Mucosa of descending colon (tissue), 3 donors: ENCODE data around the gene NADK2. TPM values are rescaled to one million over a fixed set of nuclear protein-coding genes. Genes with fewer than 3 reads are reported as not detected.
"Not testable (repeated sequence)": the region's sequence is repeated elsewhere in the genome, so short reads cannot be mapped to it uniquely, and the experiment has no call there.

Experiments
- ATAC-seq: fragments of 200-7000 bp; cut with Tn5 transposase; one replicate; pipeline ENCODE4 v1.9.1; 2020; ENCODE audit warnings: mild to moderate bottlenecking, moderate library complexity
- DNase-seq, 3 donors: peaks; one replicate each; pipeline ENCODE4 v3.0.0-alpha.2; 2020
- H3K36me3 ChIP-seq: fragments of 200-600 bp; one replicate; pipeline ENCODE4 v1.8.0; 2021; ENCODE audit warnings: low read depth, mild to moderate bottlenecking
- H3K4me1 ChIP-seq: fragments of 200-600 bp; one replicate; pipeline ENCODE4 v1.8.0; 2021; ENCODE audit warnings: low read depth, mild to moderate bottlenecking
- H3K4me3 ChIP-seq: fragments of 200-600 bp; one replicate; pipeline ENCODE4 v1.8.0; 2021; ENCODE audit warnings: mild to moderate bottlenecking
- H3K9me3 ChIP-seq: fragments of 200-600 bp; one replicate; pipeline ENCODE4 v1.8.0; 2021; ENCODE audit warnings: mild to moderate bottlenecking
- CTCF ChIP-seq: fragments of 200-600 bp; IDR thresholded peaks from one replicate; pipeline ENCODE4 v1.8.0; 2022; ENCODE audit warnings: antibody characterized with exemption, mild to moderate bottlenecking
- intact Hi-C, 2 donors: fragments of 100-400 bp; cut with DNase I in 1 of 2; cut with micrococcal nuclease in 1 of 2; formaldehyde crosslinking; loops; one replicate each; pipeline versions ENCODE4 v1.11.0 to v1.11.1; 2022; cut with DNase I, micrococcal nuclease
- total RNA-seq, 3 donors: library from RNA; stranded (reverse); fragmentation: NEBNext Ultra II Directional in 2 of 3; extraction: Animal tissue kit (Norgen Biotek cat#: 25700) in 2 of 3; gene quantifications; one replicate each; pipeline versions ENCODE4 v1.2.1 to v1.2.4, GENCODE V29; 2021 to 2023
- donor health status: DM: no; HTN: no; CAD: no; lungs with moderate emphysema.
- donor health status: DM: no; HTN: no; CAD: no.
- donor health status: DM: no; HTN: yes; CAD: no.

Gene NADK2
- total RNA-seq, 3 donors from 2014 or later: 24.3 to 50.3 (median 24.8) TPM

- intact Hi-C loops: no loop called here
- no peaks in the 10 kb centered on the region for H3K36me3 ChIP-seq
- H3K4me1 ChIP-seq: no peaks in the 10 kb centered on the region
- DNase-seq: no peak
- no peak for TF ChIP-seq CTCF
- H3K9me3 ChIP-seq: no peaks in the 10 kb centered on the region
- H3K4me3 ChIP-seq: no peak overlapping the region
- no peak for ATAC-seq
These were observed 41.2 kb downstream of the NADK2 start for GRCh38 chr5:36200513-36200912.

- DNase-seq: no peak
- intact Hi-C loops: no loop called here
- H3K36me3 ChIP-seq: no peaks in the 10 kb centered on the region
These were observed 42.1 kb downstream of the NADK2 start for GRCh38 chr5:36199620-36200019.

DNA sequence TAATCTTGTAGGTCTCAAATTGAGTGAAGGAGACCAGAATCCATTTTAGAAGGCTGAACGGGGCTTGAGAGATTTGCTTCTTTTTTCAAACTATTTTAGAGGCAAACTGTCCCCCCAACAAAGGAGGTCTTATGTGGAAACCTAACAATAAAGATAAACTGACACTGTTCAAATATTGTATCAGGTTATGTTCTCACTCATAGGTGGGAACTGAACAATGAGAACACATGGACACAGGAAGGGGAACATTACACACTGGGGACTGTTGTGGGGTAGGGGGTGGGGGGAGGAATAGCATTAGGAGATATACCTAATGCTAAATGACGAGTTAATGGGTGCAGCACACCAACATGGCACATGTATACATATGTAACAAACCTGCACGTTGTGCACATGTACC, 42.9 kb downstream of the NADK2 start:
- not testable (repeated sequence) for H3K36me3 ChIP-seq

More at GRCh38 chr5:36199620-36200019, 42.1 kb downstream of the NADK2 start:
- Histone ChIP-seq H3K4me1 (no peaks in the 10 kb centered on the region), H3K9me3 (no peaks in the 10 kb centered on the region), H3K4me3 (no peak overlapping the region)
- no peak for TF ChIP-seq CTCF
- ATAC-seq: no peak

DNA sequence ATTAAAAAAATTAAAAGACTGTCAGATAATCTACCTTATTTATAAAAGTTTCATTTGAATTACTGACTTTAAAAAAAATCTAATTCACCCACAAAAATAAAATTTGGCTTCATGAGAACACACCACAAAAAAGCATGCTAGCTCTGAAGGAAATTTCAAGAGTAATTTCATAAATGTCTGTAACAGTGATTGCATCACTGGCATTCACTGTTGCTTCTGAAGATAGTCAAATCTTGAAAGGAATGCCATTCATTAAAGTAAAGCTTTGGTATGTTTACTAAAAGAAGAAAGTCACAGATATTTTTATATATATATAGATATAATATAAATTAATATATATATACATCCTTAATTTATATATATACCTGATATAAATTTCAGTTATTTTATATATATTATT, 43.4 kb downstream of the NADK2 start:
- ATAC-seq (no peak), DNase-seq (no peak)
- intact Hi-C loops: no loop called here
- no peaks in the 10 kb centered on the region for H3K36me3 ChIP-seq
- no peaks in the 10 kb centered on the region for H3K4me1 ChIP-seq
- H3K4me3 ChIP-seq: no peak overlapping the region
- TF ChIP-seq CTCF: no peak
- H3K9me3 ChIP-seq: no peaks in the 10 kb centered on the region

More for the DNA sequence above, 42.9 kb downstream of the NADK2 start:
- ATAC-seq, intact Hi-C loops, H3K9me3 ChIP-seq, DNase-seq, H3K4me3 ChIP-seq, H3K4me1 ChIP-seq: not testable (repeated sequence)

- Histone ChIP-seq H3K4me1 (no peaks in the 10 kb centered on the region), H3K9me3 (peaks cover 10% of the 10 kb centered on the region), H3K36me3 (no peaks in the 10 kb centered on the region), H3K4me3 (no peak overlapping the region)
- no peak for TF ChIP-seq CTCF
- intact Hi-C loops: no loop called here
- ATAC-seq (no peak), DNase-seq (no peak)
These were observed 48.0 kb downstream of the NADK2 start for GRCh38 chr5:36193746-36194145.

GRCh38 chr5:36184408-36184807, 57.3 kb downstream of the NADK2 start:
- intact Hi-C loops, H3K4me1 ChIP-seq, ATAC-seq, DNase-seq, H3K36me3 ChIP-seq, H3K4me3 ChIP-seq, H3K9me3 ChIP-seq: not testable (repeated sequence)

DNA sequence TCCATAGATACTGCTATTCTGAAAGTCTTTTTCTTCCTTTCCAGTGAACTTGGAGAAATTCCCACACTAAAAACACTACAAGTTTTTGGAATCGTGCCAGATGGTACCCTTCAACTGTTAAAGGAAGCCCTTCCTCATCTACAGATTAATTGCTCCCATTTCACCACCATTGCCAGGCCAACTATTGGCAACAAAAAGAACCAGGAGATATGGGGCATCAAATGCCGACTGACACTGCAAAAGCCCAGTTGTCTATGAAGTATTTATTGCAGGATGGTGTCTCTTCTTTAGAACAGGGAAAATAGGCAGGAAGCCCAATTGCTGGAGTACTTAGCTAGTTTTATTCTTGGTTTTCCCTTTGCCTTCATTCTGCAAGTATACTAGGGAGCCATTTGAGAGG, 60.0 kb downstream of the NADK2 start:
- no peaks in the 10 kb centered on the region for H3K4me1 ChIP-seq
- H3K9me3 ChIP-seq: no peaks in the 10 kb centered on the region
- DNase-seq (no peak), ATAC-seq (no peak)
- intact Hi-C loops: no loop called here
- H3K36me3 ChIP-seq: no peaks in the 10 kb centered on the region
- TF ChIP-seq CTCF: no peak
- H3K4me3 ChIP-seq: no peak overlapping the region
